Retinal pigment epithelial cell (primary cell): ENCODE measurements around the gene RNASE13.

Experiments used
- DNase-seq: peaks from one replicate; pipeline ENCODE4 v3.0.0-alpha.2; 2010; ENCODE audit warnings: low read depth
- H3K4me3 ChIP-seq: 2 replicates; pipeline ENCODE4 v1.5.1; 2011; ENCODE audit warnings: mild to moderate bottlenecking, low read length, control low read depth, moderate library complexity
- CTCF ChIP-seq: conservative IDR thresholded peaks from 2 replicates; pipeline ENCODE4 v1.5.1; 2011; ENCODE audit warnings: low read depth, low read length, control low read depth, inconsistent platforms

Gene RNASE13

GRCh38 chr14:21024585-21025370 lies 9.8 kb downstream of the RNASE13 start, which contains the start of gene NDRG2:
Gene NDRG2, minus strand, starts transcription at chr14:21025061. Its CDS starts 1,746 bp downstream, at chr14:21023315.
- no peak for TF ChIP-seq CTCF
- peak within 1 kb of the TSS; percentile 49 for H3K4me3 ChIP-seq
- no peak for DNase-seq

- peak overlapping the region; percentile 49 for H3K4me3 ChIP-seq
- DNase-seq: no peak
- no peak for TF ChIP-seq CTCF
These were observed 10.6 kb downstream of the RNASE13 start for GRCh38 chr14:21023817-21024584.

GRCh38 chr14:21023174-21023573 lies 11.4 kb downstream of the RNASE13 start:
- TF ChIP-seq CTCF: no peak
- H3K4me3 ChIP-seq: no peak overlapping the region
- DNase-seq: no peak

GRCh38 chr14:21022686-21023085 lies 11.9 kb downstream of the RNASE13 start:
- DNase-seq: no peak
- no peak for TF ChIP-seq CTCF
- no peak overlapping the region for H3K4me3 ChIP-seq

- DNase-seq: no peak
- no peak overlapping the region for H3K4me3 ChIP-seq
These were observed 13.5 kb downstream of the RNASE13 start for GRCh38 chr14:21020977-21021545.

GRCh38 chr14:21019366-21019765 lies 15.2 kb downstream of the RNASE13 start:
- no peak overlapping the region for H3K4me3 ChIP-seq
- no peak for TF ChIP-seq CTCF
- no peak for DNase-seq

More at GRCh38 chr14:21020977-21021545, 13.5 kb downstream of the RNASE13 start:
- no peak for TF ChIP-seq CTCF
